NAMALWA (cell line): Measurements from ENCODE around the gene LLCFC1.

Experiments
- DNase-seq: peaks from one replicate; pipeline ENCODE4 v3.0.0-alpha.2; 2015; ENCODE audit warnings: low spot score

Gene LLCFC1

GRCh38 chr7:142910481-142910880 is 28.8 kb upstream of the LLCFC1 start:
- no peak for DNase-seq

GRCh38 chr7:142913051-142913450 is 26.2 kb upstream of the LLCFC1 start:
- no peak for DNase-seq

GRCh38 chr7:142913566-142913965 is 25.7 kb upstream of the LLCFC1 start:
- DNase-seq, result no peak

GRCh38 chr7:142914121-142914520 is 25.2 kb upstream of the LLCFC1 start:
- no peak for DNase-seq

- DNase-seq, result no peak
Observed at GRCh38 chr7:142915315-142915714, 24.0 kb upstream of the LLCFC1 start.

- DNase-seq, result no peak
Observed at GRCh38 chr7:142916508-142916907, 22.8 kb upstream of the LLCFC1 start.

GRCh38 chr7:142917447-142917846 is 21.8 kb upstream of the LLCFC1 start:
- DNase-seq, result no peak

- no peak for DNase-seq
Observed at GRCh38 chr7:142918901-142919300, 20.4 kb upstream of the LLCFC1 start.

GRCh38 chr7:142919656-142920055 is 19.6 kb upstream of the LLCFC1 start:
- no peak for DNase-seq

GRCh38 chr7:142923391-142923790 is 15.9 kb upstream of the LLCFC1 start:
- no peak for DNase-seq

- peak; percentile 40 for DNase-seq
Observed at GRCh38 chr7:142925413-142925812, 13.9 kb upstream of the LLCFC1 start.

- DNase-seq, result peak; percentile 57
Observed at GRCh38 chr7:142927085-142927745, 12.1 kb upstream of the LLCFC1 start.

- DNase-seq, result no peak
Observed at GRCh38 chr7:142927949-142928348, 11.3 kb upstream of the LLCFC1 start.

- DNase-seq, result no peak
Observed at GRCh38 chr7:142930126-142930730, 9.1 kb upstream of the LLCFC1 start.

- DNase-seq, result no peak
Observed at GRCh38 chr7:142932386-142933091, 6.7 kb upstream of the LLCFC1 start.

GRCh38 chr7:142933092-142933475 is 6.2 kb upstream of the LLCFC1 start:
- no peak for DNase-seq

- DNase-seq, result no peak
Observed at GRCh38 chr7:142933624-142934023, 5.7 kb upstream of the LLCFC1 start, which contains the start of gene TRPV5. Gene TRPV5 (minus strand): TSS chr7:142933746. CDS start chr7:142933459, 287 bp downstream.

GRCh38 chr7:142934056-142934455 is 5.2 kb upstream of the LLCFC1 start:
- DNase-seq, result no peak

- no peak for DNase-seq
Observed at GRCh38 chr7:142935941-142936565, 3.2 kb upstream of the LLCFC1 start.

- DNase-seq, result no peak
Observed at GRCh38 chr7:142938611-142939010, 673 bp upstream of the LLCFC1 start.

- no peak for DNase-seq
Observed at GRCh38 chr7:142940966-142941535, 1.8 kb downstream of the LLCFC1 start.

- DNase-seq, result no peak
Observed at GRCh38 chr7:142941541-142941940, 2.3 kb downstream of the LLCFC1 start.
